Kidney (tissue), 14 donors: ENCODE results near the gene ADAMTS6. TPM values are rescaled to one million over a fixed set of nuclear protein-coding genes. Genes with fewer than 3 reads are reported as not detected.

ENCODE experiments used
- DNase-seq, 5 donors: peaks; one replicate each; pipeline ENCODE4 v3.0.0-alpha.2; 2013 to 2020
- FAIRE-seq: peaks from 2 replicates; lab custom pipeline; 2012; peaks lifted over from hg19 to GRCh38; lab: Jason Lieb, UNC
- H3K27ac ChIP-seq, 2 donors: one replicate each; pipeline ENCODE4 v1.7.0; 2013; ENCODE audit warnings: low read depth in 2 of 2, low read length in 2 of 2, inconsistent platforms in 1 of 2
- H3K27me3 ChIP-seq: one replicate; pipeline ENCODE4 v1.7.1; 2013; ENCODE audit warnings: low read length, inconsistent platforms; ENCODE audit not compliant: control insufficient read depth, insufficient read depth
- H3K36me3 ChIP-seq, 3 donors: one replicate each; pipeline versions ENCODE4 v1.7.0 to v1.7.1; 2013; ENCODE audit warnings: low read length in 3 of 3, control low read depth in 1 of 3, inconsistent platforms in 1 of 3; ENCODE audit not compliant: insufficient read depth in 3 of 3, control insufficient read depth in 2 of 3
- H3K4me1 ChIP-seq, 3 donors: one replicate each; pipeline versions ENCODE4 v1.7.0 to v1.7.1; 2013; ENCODE audit warnings: low read length in 3 of 3, inconsistent platforms in 1 of 3, low read depth in 1 of 3; ENCODE audit not compliant: control insufficient read depth in 2 of 3, insufficient read depth in 2 of 3
- H3K4me3 ChIP-seq, 3 donors: one replicate each; pipeline versions ENCODE4 v1.7.0 to v1.8.1; 2013; ENCODE audit warnings: low read length in 3 of 3, control low read depth in 1 of 3, inconsistent platforms in 1 of 3
- H3K9ac ChIP-seq, 3 donors: one replicate each; pipeline versions ENCODE4 v1.7.0 to v1.7.1; 2013; ENCODE audit warnings: low read length in 3 of 3, control low read depth in 1 of 3, inconsistent platforms in 1 of 3
- H3K9me3 ChIP-seq, 3 donors: one replicate each; pipeline versions ENCODE4 v1.7.0 to v1.7.1; 2013; ENCODE audit warnings: low read length in 3 of 3, control low read depth in 1 of 3, inconsistent platforms in 1 of 3; ENCODE audit not compliant: control insufficient read depth in 2 of 3, insufficient read depth in 1 of 3
- CTCF ChIP-seq: IDR thresholded peaks from 3 replicates; pipeline ENCODE4 v1.5.1; 2012; ENCODE audit warnings: mild to moderate bottlenecking, moderate library complexity, borderline replicate concordance; ENCODE audit not compliant: insufficient read depth; ENCODE audit errors: extremely low read depth
- intact Hi-C: fragments of 100-400 bp; cut with DNase I; formaldehyde crosslinking; loops from one replicate; pipeline ENCODE4 v1.11.1; 2022
- polyA plus RNA-seq: library from polyadenylated mRNA; stranded (reverse); fragments of 350-450 nt; fragmentation: Illumina TruSeq; extraction: RNeasy Lipid Tissue Mini Kit (QIAGEN cat#74804); gene quantifications from one replicate; pipeline ENCODE4 v1.2.3, GENCODE V29; 2014; ENCODE audit warnings: low read depth, low replicate concordance; ENCODE audit not compliant: insufficient read depth
- total RNA-seq: library from RNA; stranded (reverse); fragmentation: NEBNext Ultra II Directional; extraction: Animal tissue kit (Norgen Biotek cat#: 25700); gene quantifications from one replicate; pipeline ENCODE4 v1.2.1, GENCODE V29; 2021
- donor health status: control.
- donor health status: control.
- donor health status: control.
- donor health status: control.
- donor health status: control.
- donor health status: DM: yes; HTN: yes; CAD: no.
- donor health status: Normal renal cell carcinoma (clear cell type).

ADAMTS6 gene
- total and polyA plus RNA-seq, 2 donors from 2014 or later: 0.32 to 6.7 TPM

GRCh38 chr5:65483546-65484346 is 2.0 kb upstream of the ADAMTS6 start:
- Histone ChIP-seq H3K27me3 (peaks cover 2% of the 10 kb centered on the region), H3K27ac (peak overlapping the region in 1 of 2 donors; percentile 68), H3K9ac (peak overlapping the region in 2 of 3 donors; percentile 74 to 90), H3K4me3 (peak overlapping the region; percentile 84 to 94 (median 84)), H3K36me3 (no peaks in the 10 kb centered on the region), H3K4me1 (peaks cover 0 to 4% (median 0%) of the 10 kb centered on the region in 3 donors), H3K9me3 (no peaks in the 10 kb centered on the region)
- peak; percentile 75 for FAIRE-seq
- DNase-seq: peak in 2 of 5 donors; percentile 72 to 74
- intact Hi-C loops: loop anchor here (10.0 kb wide), 1 partner anchor 529 kb away; no protein-coding TSS in a partner anchor
- peak; percentile 68 for TF ChIP-seq CTCF

- DNase-seq: peak in 4 of 5 donors; percentile 40 to 86 (median 70)
- no peaks in the 10 kb centered on the region for H3K9me3 ChIP-seq
- TF ChIP-seq CTCF: no peak
- peak overlapping the region; percentile 58 to 68 for H3K27ac ChIP-seq
- peaks cover 3% of the 10 kb centered on the region for H3K27me3 ChIP-seq
- H3K36me3 ChIP-seq: no peaks in the 10 kb centered on the region
- intact Hi-C loops: loop anchor here (10.0 kb wide), 1 partner anchor 528 kb away; no protein-coding TSS in a partner anchor
- peak overlapping the region; percentile 64 to 90 (median 74) for H3K9ac ChIP-seq
- H3K4me1 ChIP-seq: peaks cover 0 to 4% (median 0%) of the 10 kb centered on the region in 3 donors
- FAIRE-seq: no peak
- peak overlapping the region; percentile 84 to 94 (median 84) for H3K4me3 ChIP-seq
These were observed 1.2 kb upstream of the ADAMTS6 start for GRCh38 chr5:65482736-65483545.

- FAIRE-seq (no peak), DNase-seq (peak in 2 of 5 donors; percentile 67 to 73)
- TF ChIP-seq CTCF: no peak
- H3K36me3 ChIP-seq: no peaks in the 10 kb centered on the region
- H3K4me1 ChIP-seq: peaks cover 0 to 4% (median 0%) of the 10 kb centered on the region in 3 donors
- peaks cover 3% of the 10 kb centered on the region for H3K27me3 ChIP-seq
- intact Hi-C loops: loop anchor here (10.0 kb wide), 1 partner anchor 528 kb away; no protein-coding TSS in a partner anchor
- H3K27ac ChIP-seq: peak overlapping the region; percentile 56 to 63
- H3K9me3 ChIP-seq: no peaks in the 10 kb centered on the region
- H3K4me3 ChIP-seq: peak overlapping the region; percentile 84 to 94 (median 84)
- H3K9ac ChIP-seq: peak overlapping the region in 2 of 3 donors; percentile 74 to 90
These were observed 596 bp upstream of the ADAMTS6 start for GRCh38 chr5:65482296-65482735.
